PC-9 (cell line): ENCODE measurements around the gene GMIP. TPM values are rescaled to one million over a fixed set of nuclear protein-coding genes. Genes with fewer than 3 reads are reported as not detected.
"Not testable (repeated sequence)": the region's sequence is repeated elsewhere in the genome, so short reads cannot be mapped to it uniquely, and the experiment has no call there.

Experiments
- BruUV-seq: library from RNA; stranded (reverse); fragments of 400-500 nt; replicated peaks from 2 replicates; lab custom pipeline; 2021; lab: Mats Ljungman, UMichigan
- CTCF ChIA-PET: fragments of 300-600 bp; sonication (Branson Sonifier 250); formaldehyde crosslinking; loops from one replicate; lab custom pipeline; 2022; ENCODE audit warnings: antibody characterized with exemption; lab: Charles Lee
- POLR2A ChIA-PET: fragments of 300-600 bp; sonication (Branson Sonifier 250); formaldehyde crosslinking; loops from one replicate; lab custom pipeline; 2022; ENCODE audit warnings: antibody characterized with exemption; ENCODE audit not compliant: unreplicated experiment; lab: Charles Lee
- DNase-seq, 2 experiments: peaks; one replicate each; pipeline versions ENCODE4 v3.0.0 to v3.0.0-alpha.2; 2015 to 2022; ENCODE audit warnings: mixed read lengths in 1 of 2
- H2AFZ ChIP-seq: fragments of 200-600 bp; sonication (generic); 2 replicates; pipeline ENCODE4 v1.8.1; 2017; ENCODE audit warnings: antibody characterized with exemption
- H3F3A ChIP-seq: fragments of 200-600 bp; sonication (generic); 2 replicates; pipeline ENCODE4 v1.8.1; 2017; ENCODE audit warnings: antibody characterized with exemption, mild to moderate bottlenecking, low read depth; ENCODE audit not compliant: insufficient read depth
- H3K27ac ChIP-seq: fragments of 200-600 bp; sonication (generic); 2 replicates; pipeline ENCODE4 v1.6.1; 2016; ENCODE audit warnings: mixed run types
- H3K27me3 ChIP-seq: fragments of 200-600 bp; sonication (generic); 2 replicates; pipeline ENCODE4 v1.6.1; 2016; ENCODE audit warnings: low read depth, mixed run types; ENCODE audit not compliant: insufficient read depth
- H3K36me3 ChIP-seq: fragments of 200-600 bp; sonication (generic); 2 replicates; pipeline ENCODE4 v1.6.1; 2016; ENCODE audit warnings: low read depth, mixed run types
- H3K4me1 ChIP-seq: fragments of 200-600 bp; sonication (generic); replicated peaks from 2 replicates; pipeline ENCODE4 v1.6.1; 2016; ENCODE audit warnings: mixed run types; ENCODE audit not compliant: insufficient read depth
- H3K4me2 ChIP-seq: fragments of 200-600 bp; sonication (generic); 2 replicates; pipeline ENCODE4 v1.6.1; 2017; ENCODE audit warnings: mixed run types
- H3K4me3 ChIP-seq: fragments of 200-600 bp; sonication (generic); 2 replicates; pipeline ENCODE4 v1.6.1; 2016; ENCODE audit warnings: mixed run types
- H3K79me2 ChIP-seq: fragments of 200-600 bp; sonication (generic); 2 replicates; pipeline ENCODE4 v1.6.1; 2017; ENCODE audit warnings: low read depth, mixed run types
- H3K9me2 ChIP-seq: fragments of 200-600 bp; sonication (generic); 2 replicates; pipeline ENCODE4 v1.8.1; 2017; ENCODE audit warnings: mild to moderate bottlenecking; ENCODE audit not compliant: insufficient read depth
- H3K9me3 ChIP-seq: fragments of 200-600 bp; sonication (generic); 2 replicates; pipeline ENCODE4 v1.8.1; 2016; ENCODE audit warnings: low read depth; ENCODE audit not compliant: insufficient read depth
- H4K20me1 ChIP-seq: fragments of 200-600 bp; sonication (generic); 2 replicates; pipeline ENCODE4 v1.8.1; 2017; ENCODE audit not compliant: insufficient read depth
- CTCF ChIP-seq: fragments of 200-600 bp; sonication (generic); conservative IDR thresholded peaks from 2 replicates; pipeline ENCODE4 v1.6.1; 2017; ENCODE audit warnings: mixed run types, antibody characterized with exemption, mild to moderate bottlenecking, moderate library complexity
- EZH2 ChIP-seq: fragments of 200-600 bp; sonication (generic); IDR thresholded peaks from 2 replicates; pipeline ENCODE4 v1.8.0; 2017; ENCODE audit warnings: antibody characterized with exemption, low read depth
- intact Hi-C: fragments of 100-400 bp; cut with micrococcal nuclease; formaldehyde crosslinking; loops from one replicate; pipeline ENCODE4 v1.10.0; 2022; ENCODE audit not compliant: unreplicated experiment
- total RNA-seq: library from RNA; stranded (reverse); gene quantifications from 2 replicates; pipeline ENCODE4 v1.2.3, GENCODE V29; 2021

GMIP gene
- total RNA-seq, 1 experiment from 2014 or later, result 15.4 TPM

GRCh38 chr19:19615086-19615485, 28.4 kb downstream of the GMIP start:
- Histone ChIP-seq H3K4me1 (peaks cover 60% of the 10 kb centered on the region), H2AFZ (no peak overlapping the region), H3K27me3 (no peaks in the 10 kb centered on the region), H3K4me2 (peak overlapping the region; percentile 47), H4K20me1 (no peaks in the 10 kb centered on the region), H3K36me3 (no peaks in the 10 kb centered on the region), H3K27ac (peak overlapping the region; percentile 87), H3K9me3 (no peaks in the 10 kb centered on the region), H3K79me2 (peaks cover 21% of the 10 kb centered on the region), H3K9me2 (no peaks in the 10 kb centered on the region), H3F3A (peaks cover 54% of the 10 kb centered on the region), H3K4me3 (no peak overlapping the region)
- DNase-seq, result peak; percentile 53 to 91
- POLR2A ChIA-PET, result interaction anchor here (0.6 to 0.7 kb wide), 2 partner anchors 13 to 206 kb away, joined by 5 to 7 read pairs; partner anchors contain the start of genes LPAR2 and ZNF506
- no peak for TF ChIP-seq CTCF
- TF ChIP-seq EZH2, result no peak
- no TSS peak for BruUV-seq
- intact Hi-C loops, result no loop called here
- CTCF ChIA-PET, result no interaction called here

- BruUV-seq, result no TSS peak
- peaks cover 54% of the 10 kb centered on the region for H3K4me1 ChIP-seq
- H3K9me3 ChIP-seq, result no peaks in the 10 kb centered on the region
- H3K27ac ChIP-seq, result peak overlapping the region; percentile 87
- H4K20me1 ChIP-seq, result no peaks in the 10 kb centered on the region
- POLR2A ChIA-PET, result no interaction called here
- H2AFZ ChIP-seq, result no peak overlapping the region
- no peak overlapping the region for H3K4me3 ChIP-seq
- TF ChIP-seq EZH2 (no peak), CTCF (no peak)
- peaks cover 21% of the 10 kb centered on the region for H3K79me2 ChIP-seq
- no peaks in the 10 kb centered on the region for H3K36me3 ChIP-seq
- H3K27me3 ChIP-seq, result no peaks in the 10 kb centered on the region
- H3K9me2 ChIP-seq, result no peaks in the 10 kb centered on the region
- CTCF ChIA-PET, result interaction anchor here (1.5 kb wide), 1 partner anchor 17 kb away, joined by 4 read pairs; no protein-coding TSS in a partner anchor
- H3K4me2 ChIP-seq, result peak overlapping the region; percentile 58
- peak; percentile 67 to 90 for DNase-seq
- peaks cover 42% of the 10 kb centered on the region for H3F3A ChIP-seq
- intact Hi-C loops, result no loop called here
These were observed 30.0 kb downstream of the GMIP start for GRCh38 chr19:19613506-19613905.

- Histone ChIP-seq H3K27ac (no peak overlapping the region), H3F3A (peaks cover 54% of the 10 kb centered on the region), H3K27me3 (no peaks in the 10 kb centered on the region), H3K4me2 (no peak overlapping the region), H2AFZ (no peak overlapping the region), H3K9me3 (no peaks in the 10 kb centered on the region), H3K79me2 (peaks cover 11% of the 10 kb centered on the region), H3K4me1 (peaks cover 49% of the 10 kb centered on the region), H3K36me3 (no peaks in the 10 kb centered on the region), H4K20me1 (no peaks in the 10 kb centered on the region), H3K9me2 (no peaks in the 10 kb centered on the region), H3K4me3 (no peak overlapping the region)
- ChIA-PET CTCF (no interaction called here), POLR2A (interaction anchor here (0.5 kb wide), 1 partner anchor 35 kb away, joined by 4 read pairs; no protein-coding TSS in a partner anchor)
- peak in 1 of 2 experiments; percentile 10 for DNase-seq
- intact Hi-C loops, result no loop called here
- BruUV-seq, result no TSS peak
- TF ChIP-seq CTCF, result no peak
- no peak for TF ChIP-seq EZH2
These were observed 32.9 kb downstream of the GMIP start for GRCh38 chr19:19610376-19611202.

GRCh38 chr19:19606686-19607085, 36.8 kb downstream of the GMIP start:
- Histone ChIP-seq H3F3A (peaks cover 41% of the 10 kb centered on the region), H3K4me1 (peaks cover 41% of the 10 kb centered on the region), H3K4me3 (0 out of 2 replicates have a peak overlapping the region, but pooled peaks have one; percentile 6), H3K27ac (peak overlapping the region; percentile 76), H3K4me2 (peak overlapping the region; percentile 66)
- H3K27me3 ChIP-seq, H3K9me2 ChIP-seq, H4K20me1 ChIP-seq, H3K79me2 ChIP-seq, H2AFZ ChIP-seq, H3K36me3 ChIP-seq, H3K9me3 ChIP-seq, BruUV-seq: not testable (repeated sequence)
- intact Hi-C loops, result loop anchor here (1.0 kb wide), 2 partner anchors 11 to 15 kb away; no protein-coding TSS in a partner anchor
- POLR2A ChIA-PET, result interaction anchor here (0.6 to 0.7 kb wide), 3 partner anchors 11 to 345 kb away, joined by 3 to 5 read pairs (median 3); no protein-coding TSS in a partner anchor
- peak in 1 of 2 experiments; percentile 32 for DNase-seq
- CTCF ChIA-PET, result interaction anchor here (0.5 kb wide), 1 partner anchor 59 kb away, joined by 3 read pairs; no protein-coding TSS in a partner anchor
